ENCODE results near the gene RHOT1. TPM values are rescaled to one million over a fixed set of nuclear protein-coding genes. Genes with fewer than 3 reads are reported as not detected.
A peak's percentile ranks its signal among the peaks of the same experiment; 100 is the strongest.
"Not testable (repeated sequence)": the region's sequence is repeated elsewhere in the genome, so short reads cannot be mapped to it uniquely, and the experiment has no call there.

RHOT1 gene
- total RNA-seq, 1 experiment from 2014 or later = 23.0 TPM

DNA sequence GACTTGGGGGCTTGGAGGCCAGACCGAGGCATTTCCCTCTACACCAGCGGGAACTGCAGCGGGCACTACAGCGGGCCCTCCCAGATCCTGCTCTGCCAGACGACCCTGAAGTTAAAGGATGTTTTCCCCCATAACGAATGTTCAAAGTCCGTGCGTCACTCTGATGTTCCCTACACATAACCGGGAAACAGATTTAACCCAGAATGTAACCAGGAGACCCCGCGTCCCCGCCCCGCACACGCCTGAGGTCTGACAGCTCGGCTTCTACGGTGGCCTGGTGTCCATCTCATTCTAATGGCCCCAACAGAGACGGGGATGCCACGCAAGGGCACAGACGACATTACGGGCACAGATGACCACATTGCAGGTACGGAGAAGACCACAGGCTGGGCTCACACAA is 31.7 kb upstream of the RHOT1 start:
- no peaks in the 10 kb centered on the region for H3K4me1 Mint-ChIP-seq (ENCODE audit: low read depth, unreplicated experiment)
- CTCF ChIA-PET = no interaction called here
- H3K9me3 Mint-ChIP-seq (ENCODE audit: low read depth, unreplicated experiment) = no peaks in the 10 kb centered on the region
- no peak overlapping the region for H3K4me3 Mint-ChIP-seq (ENCODE audit: low read depth, unreplicated experiment)
- H3K27ac Mint-ChIP-seq (ENCODE audit: unreplicated experiment) = no peak overlapping the region
- no TSS peak for BruUV-seq (replicated peaks)
- intact Hi-C loops (cut with micrococcal nuclease; ENCODE audit: unreplicated experiment) = no loop called here
- no peak for DNase-seq
- no peak for TF ChIP-seq CTCF (IDR thresholded peaks at IDR 0.05; ENCODE audit: unreplicated experiment)
- H3K27me3 Mint-ChIP-seq (ENCODE audit: unreplicated experiment) = no peaks in the 10 kb centered on the region
- H3K36me3 Mint-ChIP-seq (ENCODE audit: insufficient read depth, unreplicated experiment) = no peaks in the 10 kb centered on the region

DNA sequence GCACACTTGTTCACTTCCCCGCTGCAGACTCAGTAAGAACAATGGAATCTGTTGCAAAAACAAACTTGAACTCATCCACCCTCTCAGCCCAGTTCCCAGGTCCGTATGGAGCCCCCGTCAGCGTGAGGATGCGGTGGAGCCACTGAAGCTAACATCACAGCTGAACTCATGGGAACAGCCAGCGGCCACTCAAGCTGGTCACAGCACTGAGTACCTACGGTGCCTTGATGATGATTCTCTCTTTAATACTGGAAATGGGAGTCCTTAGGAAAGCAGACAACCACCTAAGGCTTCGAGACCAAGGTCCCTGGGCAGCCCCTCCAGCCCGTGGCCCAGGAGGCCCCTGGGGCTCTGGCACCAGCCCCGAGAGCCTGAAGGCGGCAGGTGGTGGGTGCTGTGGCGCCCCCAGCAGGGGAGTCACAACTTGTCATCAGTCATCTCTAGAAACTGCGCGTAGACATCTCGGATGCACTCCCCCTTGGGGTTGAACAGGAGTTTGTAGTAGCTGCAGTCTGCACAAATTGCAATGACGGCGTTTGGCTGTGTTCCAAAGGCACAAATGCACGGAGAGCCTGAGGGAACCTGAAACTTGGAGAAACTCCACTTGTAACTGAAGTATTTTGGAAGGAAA is 31.0 kb upstream of the RHOT1 start:
- CTCF ChIA-PET = no interaction called here
- H3K9me3 Mint-ChIP-seq (ENCODE audit: low read depth, unreplicated experiment) = no peaks in the 10 kb centered on the region
- intact Hi-C loops (cut with micrococcal nuclease; ENCODE audit: unreplicated experiment) = no loop called here
- H3K4me3 Mint-ChIP-seq (ENCODE audit: low read depth, unreplicated experiment) = no peak overlapping the region
- no peak overlapping the region for H3K27ac Mint-ChIP-seq (ENCODE audit: unreplicated experiment)
- DNase-seq = peak; percentile 40
- no peaks in the 10 kb centered on the region for H3K4me1 Mint-ChIP-seq (ENCODE audit: low read depth, unreplicated experiment)
- no peaks in the 10 kb centered on the region for H3K27me3 Mint-ChIP-seq (ENCODE audit: unreplicated experiment)
- no peaks in the 10 kb centered on the region for H3K36me3 Mint-ChIP-seq (ENCODE audit: insufficient read depth, unreplicated experiment)
- no peak for TF ChIP-seq CTCF (IDR thresholded peaks at IDR 0.05; ENCODE audit: unreplicated experiment)
- BruUV-seq (replicated peaks) = no TSS peak

DNA sequence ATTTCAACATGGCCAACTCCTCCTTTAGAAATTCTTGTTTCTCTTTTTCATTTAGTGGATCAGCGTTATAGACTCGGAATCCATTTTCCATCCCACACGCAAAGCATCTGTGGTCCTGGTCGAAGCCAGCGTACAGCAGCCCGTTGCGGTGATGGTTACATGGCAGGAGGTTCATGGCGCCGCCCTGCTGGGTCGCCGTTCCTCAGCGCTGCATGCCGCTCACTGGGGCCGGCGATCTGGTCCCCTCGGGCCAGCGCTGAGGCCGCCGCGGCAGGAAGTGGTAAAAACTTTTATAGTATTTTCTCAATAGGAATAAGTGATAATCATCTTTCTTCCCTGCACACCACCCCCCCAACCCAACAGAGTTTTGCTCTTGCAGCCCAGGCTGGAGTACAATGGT is 29.9 kb upstream of the RHOT1 start:
- CTCF ChIA-PET = no interaction called here
- Mint-ChIP-seq H3K4me3 (ENCODE audit: low read depth, unreplicated experiment) (no peak overlapping the region), H3K27me3 (ENCODE audit: unreplicated experiment) (no peaks in the 10 kb centered on the region), H3K36me3 (ENCODE audit: insufficient read depth, unreplicated experiment) (no peaks in the 10 kb centered on the region), H3K4me1 (ENCODE audit: low read depth, unreplicated experiment) (peaks cover 5% of the 10 kb centered on the region), H3K27ac (ENCODE audit: unreplicated experiment) (no peak overlapping the region), H3K9me3 (ENCODE audit: low read depth, unreplicated experiment) (no peaks in the 10 kb centered on the region)
- BruUV-seq (replicated peaks) = no TSS peak
- intact Hi-C loops (cut with micrococcal nuclease; ENCODE audit: unreplicated experiment) = no loop called here
- no peak for TF ChIP-seq CTCF (IDR thresholded peaks at IDR 0.05; ENCODE audit: unreplicated experiment)
- DNase-seq = no peak

DNA sequence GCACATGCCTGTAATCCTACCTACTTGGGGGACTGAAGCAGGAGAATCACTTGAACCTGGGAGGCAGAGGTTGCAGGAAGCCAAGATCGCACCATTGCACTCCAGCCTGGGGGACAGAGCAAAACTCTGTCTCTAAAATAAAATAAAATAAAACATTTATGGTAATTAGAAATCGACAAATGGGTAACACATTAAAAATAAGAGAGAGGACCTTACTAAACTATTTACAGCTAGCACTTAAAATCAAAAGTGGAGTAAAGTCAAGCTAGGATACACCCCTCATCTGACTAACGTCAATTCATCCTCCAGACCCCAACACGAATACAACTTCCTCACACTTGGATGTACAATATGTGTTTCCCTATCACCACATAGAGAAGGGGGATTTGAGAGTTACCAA is 27.8 kb upstream of the RHOT1 start:
- H3K27ac Mint-ChIP-seq (ENCODE audit: unreplicated experiment) = no peak overlapping the region
- intact Hi-C loops (cut with micrococcal nuclease; ENCODE audit: unreplicated experiment) = no loop called here
- BruUV-seq (replicated peaks) = no TSS peak
- TF ChIP-seq CTCF (IDR thresholded peaks at IDR 0.05; ENCODE audit: unreplicated experiment) = no peak
- H3K27me3 Mint-ChIP-seq (ENCODE audit: unreplicated experiment) = no peaks in the 10 kb centered on the region
- H3K36me3 Mint-ChIP-seq (ENCODE audit: insufficient read depth, unreplicated experiment) = no peaks in the 10 kb centered on the region
- H3K9me3 Mint-ChIP-seq (ENCODE audit: low read depth, unreplicated experiment) = no peaks in the 10 kb centered on the region
- peaks cover 7% of the 10 kb centered on the region for H3K4me1 Mint-ChIP-seq (ENCODE audit: low read depth, unreplicated experiment)
- H3K4me3 Mint-ChIP-seq (ENCODE audit: low read depth, unreplicated experiment) = no peak overlapping the region
- CTCF ChIA-PET = interaction anchor here (0.7 kb wide), 1 partner anchor 158 kb away, joined by 10 read pairs; no protein-coding TSS in a partner anchor
- no peak for DNase-seq

- intact Hi-C loops (cut with micrococcal nuclease; ENCODE audit: unreplicated experiment); H3K4me3 Mint-ChIP-seq (ENCODE audit: low read depth, unreplicated experiment); H3K9me3 Mint-ChIP-seq (ENCODE audit: low read depth, unreplicated experiment); H3K36me3 Mint-ChIP-seq (ENCODE audit: insufficient read depth, unreplicated experiment); H3K4me1 Mint-ChIP-seq (ENCODE audit: low read depth, unreplicated experiment); H3K27ac Mint-ChIP-seq (ENCODE audit: unreplicated experiment); BruUV-seq (replicated peaks); H3K27me3 Mint-ChIP-seq (ENCODE audit: unreplicated experiment); DNase-seq: not testable (repeated sequence)
- CTCF ChIA-PET = interaction anchor here (0.8 kb wide), 1 partner anchor 10 kb away, joined by 3 read pairs; no protein-coding TSS in a partner anchor
Measured at GRCh38 chr17:32115546-32115945, 26.8 kb upstream of the RHOT1 start.
